GM12891 (cell line): ENCODE data around the gene VPS13D.
"Not testable (repeated sequence)": the region's sequence is repeated elsewhere in the genome, so short reads cannot be mapped to it uniquely, and the experiment has no call there.

Experiments
- DNase-seq: peaks from one replicate; pipeline ENCODE4 v3.0.0; 2011; ENCODE audit warnings: low spot score; ENCODE audit not compliant: insufficient read length
- FAIRE-seq: peaks from 2 replicates; lab custom pipeline; 2011; peaks lifted over from hg19 to GRCh38; lab: Jason Lieb, UNC
- PAX5 ChIP-seq: IDR thresholded peaks from 2 replicates; pipeline ENCODE4 v1.6.1; 2011; ENCODE audit warnings: low read length, moderate library complexity, mild to moderate bottlenecking; ENCODE audit not compliant: insufficient read depth, severe bottlenecking
- POLR2A ChIP-seq: IDR thresholded peaks from 2 replicates; pipeline ENCODE4 v1.6.1; 2011; ENCODE audit warnings: low read depth, low read length, control low read depth
- POLR2AphosphoS5 ChIP-seq: IDR thresholded peaks from 2 replicates; pipeline ENCODE4 v1.6.1; 2011; ENCODE audit warnings: low read depth, low read length, control low read depth
- POU2F2 ChIP-seq: IDR thresholded peaks from 2 replicates; pipeline ENCODE4 v1.6.1; 2011; ENCODE audit warnings: low read depth, mild to moderate bottlenecking, control low read depth, low read length, moderate library complexity
- SPI1 ChIP-seq: IDR thresholded peaks from 2 replicates; pipeline ENCODE4 v1.6.1; 2011; ENCODE audit warnings: low read depth, low read length, control low read depth
- TAF1 ChIP-seq: IDR thresholded peaks from 2 replicates; pipeline ENCODE4 v1.6.1; 2011; ENCODE audit warnings: low read depth, low read length, control low read depth

The VPS13D gene

DNA sequence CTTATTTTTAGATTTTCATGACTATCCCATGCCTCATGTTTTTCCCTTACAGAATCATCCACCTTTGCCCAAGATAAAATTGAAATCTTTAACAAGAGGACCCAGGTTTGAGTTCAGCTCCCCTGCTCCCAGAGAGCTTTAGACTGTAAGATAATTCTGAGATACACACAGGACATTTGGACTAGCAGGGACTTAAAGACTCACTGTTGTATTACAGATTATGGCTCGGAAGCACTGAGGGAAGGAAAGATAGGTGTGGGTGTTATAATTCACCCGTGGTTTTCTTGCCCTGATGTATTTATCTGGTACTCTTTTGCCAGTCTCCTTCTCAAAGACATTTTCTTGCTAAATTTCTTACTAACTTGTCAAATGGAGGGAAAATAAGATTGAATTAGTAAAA is 238.5 kb downstream of the VPS13D start:
- no peak for DNase-seq
- TF ChIP-seq POU2F2: no peak
- no peak for TF ChIP-seq SPI1
- no peak for TF ChIP-seq POLR2A
- TF ChIP-seq TAF1: no peak
- TF ChIP-seq PAX5: no peak
- no peak for TF ChIP-seq POLR2AphosphoS5
- FAIRE-seq: no peak

DNA sequence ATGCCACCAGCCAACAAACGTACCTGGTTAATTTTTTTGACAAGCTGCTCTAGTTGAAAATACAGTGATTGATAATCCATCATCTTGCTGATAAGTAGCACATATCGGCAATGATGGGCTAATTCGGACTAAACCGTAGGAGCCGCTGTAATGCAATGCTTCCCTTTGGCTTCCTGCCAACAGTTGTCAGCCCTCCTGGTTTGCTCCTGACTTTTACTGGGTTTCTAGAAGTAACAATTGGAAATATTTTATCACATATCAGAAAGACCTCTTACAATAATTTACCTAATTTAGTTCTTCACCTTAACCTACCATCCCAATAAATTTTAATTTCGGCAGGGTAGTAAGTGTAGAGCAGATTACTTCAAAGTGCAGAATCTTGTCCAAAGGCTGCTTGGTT is 239.7 kb downstream of the VPS13D start:
- TF ChIP-seq POLR2AphosphoS5 (no peak), POLR2A (no peak), PAX5 (no peak), SPI1 (no peak), TAF1 (no peak), POU2F2 (no peak)
- FAIRE-seq (no peak), DNase-seq (no peak)

DNA sequence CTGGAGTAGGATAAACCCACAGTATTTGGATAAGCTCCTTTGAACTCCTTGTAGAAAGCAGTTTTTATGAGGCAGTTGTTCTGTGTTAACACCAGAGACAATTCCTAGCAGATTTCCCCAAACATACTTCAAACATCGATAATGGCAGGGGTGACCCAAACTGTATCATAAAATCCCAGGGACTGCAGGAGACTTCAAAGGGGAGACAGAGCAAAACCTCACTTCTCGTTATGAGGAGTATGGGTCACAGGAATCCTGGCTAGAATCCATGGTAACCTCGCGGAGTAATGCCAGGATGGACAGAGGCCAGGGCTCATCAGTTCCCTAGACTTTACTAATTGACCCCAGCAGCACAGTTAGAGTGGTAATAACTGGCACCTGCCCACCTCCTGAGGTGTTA is 240.2 kb downstream of the VPS13D start:
- FAIRE-seq (no peak), DNase-seq (no peak)
- TF ChIP-seq POU2F2 (no peak), POLR2AphosphoS5 (no peak), POLR2A (no peak), TAF1 (no peak), SPI1 (no peak), PAX5 (no peak)

DNA sequence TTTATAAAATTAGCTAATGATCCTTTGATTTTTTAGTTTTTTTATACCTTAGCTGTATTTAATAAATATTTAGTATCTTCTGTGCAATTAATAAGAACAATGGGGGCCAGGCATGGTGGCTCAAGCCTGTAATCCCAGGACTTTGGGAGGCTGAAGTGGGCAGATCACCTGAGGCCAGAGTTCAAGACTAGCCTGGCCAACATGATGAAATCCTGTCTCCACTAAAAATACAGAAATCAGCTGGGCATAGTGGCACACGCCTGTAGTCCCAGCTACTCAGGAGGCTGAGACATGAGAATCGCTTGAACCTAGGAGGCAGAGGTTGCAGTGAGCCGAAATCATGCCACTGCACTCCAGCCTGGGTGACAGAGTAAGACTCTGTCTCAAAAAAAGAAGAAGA is 241.1 kb downstream of the VPS13D start:
- not testable (repeated sequence) for FAIRE-seq, DNase-seq

DNA sequence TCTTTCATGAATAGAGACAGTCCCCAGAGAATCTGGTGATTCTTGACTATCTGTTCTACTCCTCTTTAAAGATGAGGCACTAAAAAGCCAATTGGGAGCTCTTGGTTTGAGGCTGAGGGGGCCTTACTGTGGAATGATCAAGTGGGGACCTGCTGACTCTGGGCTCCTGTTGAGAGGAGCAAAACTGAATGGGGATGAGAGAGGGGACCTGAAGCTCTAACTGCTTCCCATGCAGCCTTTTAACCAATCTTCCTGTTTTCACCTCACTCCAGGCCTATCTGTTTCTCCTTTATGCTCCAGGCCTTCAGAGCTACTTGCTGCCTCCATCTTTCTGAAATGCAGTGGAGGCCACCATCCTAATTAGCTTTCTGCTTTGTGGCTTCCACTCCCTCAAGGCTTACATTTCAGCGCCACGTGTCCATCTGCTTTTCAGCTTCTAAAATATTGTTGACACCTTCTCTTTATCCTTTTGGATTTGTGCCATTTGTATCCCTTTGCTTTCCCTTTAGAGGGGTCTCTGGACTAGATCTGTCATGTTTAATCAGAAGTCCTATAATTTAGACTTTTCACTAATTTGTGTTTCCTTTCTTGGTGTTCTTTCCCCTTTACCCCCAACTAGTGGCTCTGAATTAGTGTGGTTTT is 242.4 kb downstream of the VPS13D start:
- no peak for DNase-seq
- FAIRE-seq: no peak
- TF ChIP-seq PAX5 (no peak), POU2F2 (no peak), SPI1 (no peak), TAF1 (no peak), POLR2A (no peak), POLR2AphosphoS5 (no peak)

DNA sequence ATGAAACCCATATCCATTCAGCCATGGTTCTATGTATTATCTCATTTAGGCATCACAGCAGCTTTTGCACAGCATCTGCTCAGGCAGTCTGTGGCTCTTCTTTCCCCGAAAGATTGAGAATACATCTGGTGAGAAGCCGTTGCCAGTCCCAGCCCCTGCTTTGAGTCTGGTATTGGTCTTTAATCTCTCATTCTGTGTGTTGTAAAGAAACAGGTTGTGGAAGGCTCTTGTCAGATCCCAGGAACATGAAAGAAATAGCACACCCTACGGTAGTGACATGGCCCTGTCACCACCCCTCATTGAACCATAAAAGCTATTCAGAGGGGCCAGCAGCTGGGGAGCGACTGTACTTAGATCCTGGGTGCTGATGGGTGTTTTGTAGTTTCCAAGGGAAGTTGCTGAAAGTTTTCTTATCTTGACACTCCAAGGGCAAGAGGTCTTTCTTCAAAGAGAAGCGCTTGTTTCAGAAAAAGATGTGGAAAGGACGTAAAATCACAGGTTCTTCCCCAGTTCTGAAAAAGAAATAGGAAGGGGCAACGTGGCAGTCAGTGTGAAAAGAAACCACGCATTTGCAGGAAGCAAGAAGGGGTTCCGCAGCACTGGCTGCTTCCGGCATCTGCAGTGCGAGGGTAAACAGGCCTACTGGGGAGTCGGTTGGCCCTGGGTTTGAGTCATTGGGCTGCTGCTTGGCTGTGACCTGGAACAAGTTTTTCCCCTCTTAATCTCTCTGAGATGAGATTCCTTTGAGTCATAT is 243.1 kb downstream of the VPS13D start:
- FAIRE-seq (peak; percentile 26), DNase-seq (no peak)
- TF ChIP-seq POLR2AphosphoS5 (no peak), SPI1 (no peak), TAF1 (no peak), PAX5 (no peak), POU2F2 (no peak), POLR2A (no peak)

DNA sequence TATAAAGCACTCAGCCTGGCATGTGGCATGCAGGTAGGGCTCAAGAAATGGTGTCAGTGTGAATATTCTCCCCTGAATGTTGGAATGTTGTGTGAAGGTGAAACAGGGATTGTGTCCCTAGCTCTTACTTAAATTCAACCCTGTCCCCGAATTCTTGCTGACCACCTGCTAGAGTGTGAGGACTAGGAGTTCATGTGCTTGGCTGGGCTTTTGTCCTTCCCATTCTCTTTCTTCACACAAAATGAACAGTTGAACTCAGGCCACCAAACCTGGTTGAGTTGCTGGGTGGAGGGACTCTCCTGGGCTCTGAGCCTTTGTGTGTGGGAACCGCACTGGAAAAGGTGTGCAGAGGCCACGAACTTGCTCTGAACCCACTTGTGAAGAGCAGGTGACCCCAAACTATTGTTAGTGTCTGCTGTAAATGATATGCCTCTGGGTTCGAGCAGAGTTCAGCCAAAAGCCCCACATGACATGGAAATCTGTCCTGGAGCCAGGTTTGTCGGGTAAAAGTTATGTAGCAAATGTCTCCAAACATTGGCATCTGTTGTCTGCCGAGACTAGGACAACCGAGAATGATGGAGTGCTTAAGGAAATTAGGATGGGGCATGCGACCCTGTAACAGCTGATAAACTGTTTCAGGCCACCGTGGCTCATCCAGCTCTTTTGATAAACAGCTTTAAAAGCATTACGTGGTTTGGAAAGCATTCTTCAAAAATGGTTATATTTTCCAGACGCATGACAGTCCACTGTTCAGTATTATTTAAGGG is 243.9 kb downstream of the VPS13D start:
- no peak for DNase-seq
- FAIRE-seq: no peak
- TF ChIP-seq POLR2A (no peak), SPI1 (no peak), POLR2AphosphoS5 (no peak), POU2F2 (no peak), TAF1 (no peak), PAX5 (no peak)

DNA sequence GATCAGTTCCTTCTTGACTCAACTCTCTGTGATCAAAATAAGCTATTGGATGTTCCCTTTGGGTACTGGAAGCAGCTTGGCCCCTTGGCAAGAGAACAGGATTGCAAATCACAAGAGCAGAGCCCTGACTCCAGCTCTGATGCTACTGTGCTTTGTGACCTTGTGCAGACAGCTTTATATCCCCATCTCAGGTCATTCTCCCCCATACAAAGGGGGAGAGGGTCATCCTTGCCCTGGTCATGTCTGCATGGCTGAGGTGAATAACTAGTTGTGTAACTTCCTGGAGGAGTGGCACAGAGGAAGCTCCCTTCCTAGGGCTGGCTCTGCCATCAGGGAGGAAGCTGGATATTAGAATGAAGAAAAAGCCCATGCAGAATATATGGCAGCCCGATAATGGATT is 245.3 kb downstream of the VPS13D start:
- FAIRE-seq (no peak), DNase-seq (no peak)
- TF ChIP-seq SPI1 (no peak), PAX5 (no peak), POLR2AphosphoS5 (no peak), POU2F2 (no peak), POLR2A (no peak), TAF1 (no peak)

DNA sequence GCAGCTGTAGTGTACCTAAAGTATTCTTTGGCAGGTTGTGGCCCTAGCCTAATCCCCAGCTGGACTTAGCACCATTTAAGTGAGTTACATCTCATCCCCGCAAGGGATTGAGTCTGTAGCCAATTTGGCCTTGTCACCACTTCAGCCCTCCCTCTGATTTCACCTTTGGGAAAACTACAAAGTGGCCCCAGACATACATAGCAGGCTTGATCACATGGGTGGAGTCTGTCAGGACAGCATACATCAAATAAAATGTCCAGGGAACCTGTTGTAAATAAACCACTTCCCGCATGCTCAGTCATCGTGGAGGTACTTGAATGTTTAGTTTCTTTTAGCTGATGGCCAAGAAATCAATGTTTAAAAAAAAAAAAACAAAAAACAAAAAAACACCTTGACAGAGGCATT is 245.7 kb downstream of the VPS13D start:
- TF ChIP-seq POLR2AphosphoS5 (no peak), POLR2A (no peak), TAF1 (no peak), PAX5 (no peak), POU2F2 (no peak), SPI1 (no peak)
- DNase-seq (no peak), FAIRE-seq (no peak)
